ENCODE results near the gene ASB18.

The ASB18 gene

DNA sequence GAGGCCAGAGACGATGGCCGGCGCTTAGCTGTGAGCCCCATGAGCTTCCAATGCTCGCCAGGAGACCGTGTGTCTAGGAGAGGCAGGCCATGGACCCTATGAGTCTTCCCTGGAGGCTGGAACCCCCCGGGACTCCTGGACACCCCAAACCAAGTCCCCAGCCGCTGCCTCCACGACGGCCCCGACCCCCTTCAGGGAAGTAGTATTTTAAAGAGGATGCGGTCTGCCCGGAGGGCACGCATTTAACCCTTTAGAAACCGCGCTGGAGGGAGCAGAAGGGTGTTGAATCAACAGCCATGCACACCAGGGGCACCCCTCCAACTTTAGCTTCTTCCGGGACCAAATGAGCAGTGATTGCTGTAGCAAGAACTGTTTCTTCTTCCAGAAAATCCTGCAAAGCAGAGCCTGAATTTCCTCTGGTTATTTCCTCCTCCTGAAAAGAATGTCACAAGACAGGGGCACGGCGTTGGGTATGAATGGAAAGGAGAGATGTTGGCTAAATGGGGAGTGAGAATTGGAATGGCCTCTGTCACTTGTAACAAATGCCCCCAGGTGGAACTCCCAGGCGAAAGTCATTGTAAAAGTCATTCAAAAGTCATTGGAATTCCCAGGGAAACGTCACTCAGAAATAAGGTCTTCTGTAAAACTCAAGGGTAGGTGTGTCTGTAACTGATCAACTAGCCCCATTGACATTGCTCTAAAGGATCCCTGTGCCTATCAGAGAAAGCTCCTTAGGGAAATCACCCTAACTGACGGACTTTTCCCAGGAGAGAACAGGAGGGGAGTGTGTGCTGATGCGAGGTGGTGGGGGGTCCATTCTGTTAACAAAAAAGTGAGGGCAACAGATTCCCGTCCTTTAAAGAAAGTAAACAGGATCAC, 90.2 kb downstream of the ASB18 start:
- no peak for DNase-seq (ENCODE audit: low read depth)

DNA sequence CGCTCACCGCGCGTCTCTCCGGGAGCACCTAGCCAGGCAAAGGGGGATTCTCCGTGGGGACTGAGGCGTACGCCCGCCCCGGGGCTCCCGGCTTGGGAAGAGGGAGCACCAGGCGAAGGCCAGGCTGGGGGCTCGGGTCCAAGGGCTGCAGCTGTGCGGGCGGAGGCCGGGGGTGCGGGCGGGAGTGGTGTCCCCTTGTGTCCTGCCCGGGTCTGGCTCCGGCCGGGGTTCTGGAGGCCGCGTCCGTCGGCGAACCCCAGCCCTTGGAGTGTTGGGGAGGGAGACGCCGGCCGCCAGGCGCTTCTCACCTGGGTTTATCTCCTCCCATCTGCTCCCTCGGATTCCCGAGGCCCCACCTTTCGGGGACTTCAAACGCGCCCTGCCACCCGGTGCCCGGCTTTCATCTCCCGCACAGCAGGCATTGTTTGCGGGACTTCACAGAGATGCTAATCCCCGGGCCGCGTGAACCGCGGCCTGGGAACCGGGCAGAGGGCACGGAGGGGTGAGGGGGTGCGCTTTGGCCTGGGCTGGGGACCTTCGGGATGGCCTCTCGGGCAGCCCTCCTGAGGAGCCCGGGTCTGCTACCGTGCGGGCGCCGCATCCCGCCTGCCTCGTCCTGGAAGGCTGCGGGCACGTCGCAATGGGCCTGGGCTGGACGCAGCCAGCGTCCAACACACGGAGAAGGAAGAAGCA, 91.0 kb downstream of the ASB18 start:
- DNase-seq (ENCODE audit: low read depth): no peak

DNA sequence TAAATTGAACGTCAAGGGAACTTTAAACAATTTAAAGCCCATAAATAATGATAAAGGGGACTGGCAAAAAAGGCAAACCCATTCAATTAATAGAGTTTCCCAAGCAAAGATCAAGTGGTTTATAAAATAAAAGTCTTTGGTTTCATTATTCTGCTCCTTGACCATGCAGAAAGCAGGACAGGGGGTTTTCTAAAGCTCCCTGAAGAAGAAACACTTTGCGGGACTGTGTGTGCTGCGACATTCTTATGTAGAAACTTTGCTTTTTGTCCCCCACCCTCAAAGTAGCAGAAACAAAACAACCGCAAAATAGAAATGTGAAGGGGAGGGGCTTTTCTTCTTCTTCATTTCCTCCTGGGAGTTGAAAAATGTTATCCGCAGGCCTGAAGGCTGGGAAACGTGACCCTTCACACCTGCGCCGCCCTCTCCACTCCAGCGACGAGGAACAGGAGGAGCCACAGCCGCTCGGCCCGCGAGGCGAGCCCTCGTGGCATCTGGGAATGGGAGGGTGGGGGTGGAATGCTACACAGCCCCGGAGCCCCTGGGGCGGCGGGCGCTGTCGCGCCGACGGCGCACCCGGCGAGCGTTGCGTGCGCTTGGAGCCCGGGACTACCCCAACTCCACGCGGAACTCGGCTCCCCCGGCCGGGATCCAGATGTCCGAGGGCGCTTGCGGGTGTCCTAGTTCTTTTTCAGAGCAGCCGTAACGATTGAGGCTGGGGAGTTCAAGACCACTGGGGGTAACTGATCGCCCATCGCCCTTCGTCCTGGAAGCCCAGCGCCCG, 91.8 kb downstream of the ASB18 start:
- DNase-seq (ENCODE audit: low read depth): no peak

DNA sequence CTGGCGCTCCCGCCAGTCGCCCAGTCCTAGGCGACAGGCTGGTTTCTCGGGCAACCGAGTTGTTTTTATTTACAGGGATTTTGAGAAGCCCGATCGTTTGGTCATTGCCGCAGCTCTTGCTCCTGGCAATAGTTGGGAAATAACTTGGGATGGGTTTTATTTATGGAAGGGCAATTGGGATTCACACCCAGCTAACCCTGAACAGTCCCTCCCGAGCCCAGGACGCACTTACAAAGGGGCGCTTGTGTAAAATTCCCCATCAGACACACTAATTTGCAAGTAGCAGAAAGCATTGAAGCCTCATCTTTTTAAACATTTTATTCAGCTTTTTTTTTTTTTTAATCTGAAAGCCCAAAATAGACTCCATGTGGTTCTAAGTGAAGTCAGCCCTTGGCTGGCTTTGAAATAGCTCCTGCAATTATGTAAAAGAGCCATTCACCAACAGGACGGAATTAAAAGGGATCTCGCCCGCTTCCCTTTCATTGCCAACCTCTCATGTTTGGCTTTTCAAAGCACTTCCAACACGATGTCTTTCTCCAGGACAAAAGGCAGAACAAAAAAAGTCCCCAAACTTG, 92.4 kb downstream of the ASB18 start:
- no peak for DNase-seq (ENCODE audit: low read depth)

DNA sequence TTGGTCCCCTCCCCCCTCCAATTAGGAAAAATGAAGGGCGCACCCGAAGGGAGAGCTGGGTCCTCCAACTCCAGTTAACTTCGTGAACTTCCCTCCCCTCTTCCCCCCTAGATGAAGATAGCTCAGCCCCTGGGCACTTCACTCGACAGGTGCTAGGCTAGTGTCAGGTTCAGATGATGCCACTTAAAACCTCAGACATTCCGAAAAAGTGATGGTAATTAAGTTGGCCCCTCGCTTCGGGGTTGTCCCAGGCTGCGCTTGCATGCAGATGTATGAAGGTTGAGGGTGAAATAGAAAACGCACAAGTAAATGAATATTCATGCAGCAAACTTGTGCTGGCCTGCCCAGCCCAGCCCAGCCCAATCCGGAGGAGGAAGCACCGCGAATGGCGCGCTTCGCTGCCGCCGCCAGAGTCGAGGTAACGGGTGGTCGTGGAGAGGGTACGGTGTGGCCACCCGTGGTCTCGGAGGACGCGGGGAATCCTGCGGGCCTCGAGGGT, 93.0 kb downstream of the ASB18 start:
- DNase-seq (ENCODE audit: low read depth): no peak

DNA sequence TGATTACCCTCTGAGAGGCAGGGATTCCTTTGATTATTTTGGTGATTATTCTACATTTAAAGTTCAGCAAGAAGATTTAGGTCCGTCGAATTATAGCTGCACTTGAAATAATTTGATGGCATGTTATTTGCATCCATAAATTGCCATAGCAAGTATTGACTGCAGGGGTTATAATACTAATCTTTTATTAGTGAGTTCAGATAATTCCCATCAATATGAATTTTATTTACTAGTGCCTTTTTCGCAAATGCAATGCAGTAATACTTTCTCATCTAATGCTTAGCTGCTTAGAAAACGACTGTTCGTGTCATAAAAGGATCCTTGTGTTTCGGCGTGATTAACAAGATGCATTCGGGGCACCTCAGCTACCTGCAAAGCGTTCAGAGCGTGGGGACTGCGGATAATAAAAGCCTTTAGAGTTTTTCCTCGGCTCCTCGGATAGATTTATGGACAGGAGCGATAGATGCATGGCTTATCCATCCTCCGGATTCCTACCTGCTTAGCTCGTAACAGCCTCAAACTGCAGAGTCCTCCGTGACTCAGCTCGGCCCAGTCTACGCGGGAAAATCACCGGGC, 93.5 kb downstream of the ASB18 start:
- DNase-seq (ENCODE audit: low read depth): no peak

DNA sequence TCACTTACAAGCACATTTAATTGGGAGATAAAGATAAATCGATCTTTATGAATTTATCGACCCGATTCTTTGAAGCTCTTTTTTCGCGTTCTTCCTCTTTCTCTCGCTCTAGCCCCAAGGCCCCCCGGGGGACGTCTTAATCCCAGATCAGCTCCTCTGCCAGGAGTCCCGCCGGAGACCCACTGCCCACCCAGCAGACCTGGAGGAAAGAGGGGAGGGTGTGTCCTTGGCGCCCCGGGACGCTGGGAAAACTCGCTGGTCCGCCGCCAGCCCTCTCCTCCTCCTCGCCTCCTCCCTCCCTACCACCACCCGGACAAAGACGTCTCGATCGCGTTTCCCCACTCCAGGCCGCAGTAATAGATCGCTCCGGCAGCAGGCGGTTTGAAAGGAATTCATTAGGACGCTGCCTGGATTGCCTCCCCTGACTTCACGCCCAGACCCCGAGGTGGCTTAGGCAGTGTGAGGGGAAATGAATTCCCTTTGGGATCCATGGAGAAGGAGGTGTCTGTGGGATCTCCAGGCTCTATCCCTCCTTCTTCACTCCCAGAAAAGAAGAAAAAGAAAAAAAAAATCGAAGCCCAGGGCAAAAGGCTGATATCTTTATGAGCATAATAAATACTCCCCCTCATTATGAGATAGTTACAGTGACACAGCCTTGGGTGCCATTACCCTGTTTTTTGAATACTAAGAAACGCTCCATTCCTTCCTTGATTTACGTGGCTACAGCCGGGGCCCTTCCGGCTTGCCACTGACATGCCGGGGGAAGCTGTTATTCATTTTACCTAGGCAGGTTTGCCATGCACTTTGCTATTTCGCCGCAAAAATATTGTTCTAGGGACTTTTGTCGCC, 94.2 kb downstream of the ASB18 start:
- no peak for DNase-seq (ENCODE audit: low read depth)

DNA sequence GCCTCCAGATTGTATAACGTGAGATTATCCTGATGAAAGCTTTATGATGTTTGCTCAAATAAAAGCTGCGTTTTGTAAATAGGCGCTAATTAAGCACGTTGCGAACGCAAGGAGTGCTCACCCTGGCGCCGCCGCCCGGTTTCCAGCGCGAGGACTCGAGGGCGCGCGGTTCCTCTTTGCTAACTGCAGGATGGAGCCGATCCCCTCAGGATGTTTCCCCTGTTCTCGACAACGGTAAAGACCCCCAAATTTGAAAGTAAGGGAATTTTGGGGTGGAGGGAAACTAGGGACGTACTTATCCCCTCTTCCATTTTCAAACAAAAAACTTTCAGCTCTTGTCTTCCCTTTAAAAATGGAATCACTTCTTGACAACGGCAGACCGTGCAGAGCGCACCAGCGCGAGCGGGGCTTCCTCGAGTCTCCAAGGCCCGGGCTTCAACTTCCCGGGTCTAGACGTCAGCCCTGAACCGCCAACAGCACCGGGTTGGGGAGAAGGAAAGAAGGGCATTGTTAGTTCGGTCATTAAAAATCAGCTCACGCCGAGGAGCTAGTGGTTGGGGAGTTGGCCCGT, 95.0 kb downstream of the ASB18 start:
- no peak for DNase-seq (ENCODE audit: low read depth)

DNA sequence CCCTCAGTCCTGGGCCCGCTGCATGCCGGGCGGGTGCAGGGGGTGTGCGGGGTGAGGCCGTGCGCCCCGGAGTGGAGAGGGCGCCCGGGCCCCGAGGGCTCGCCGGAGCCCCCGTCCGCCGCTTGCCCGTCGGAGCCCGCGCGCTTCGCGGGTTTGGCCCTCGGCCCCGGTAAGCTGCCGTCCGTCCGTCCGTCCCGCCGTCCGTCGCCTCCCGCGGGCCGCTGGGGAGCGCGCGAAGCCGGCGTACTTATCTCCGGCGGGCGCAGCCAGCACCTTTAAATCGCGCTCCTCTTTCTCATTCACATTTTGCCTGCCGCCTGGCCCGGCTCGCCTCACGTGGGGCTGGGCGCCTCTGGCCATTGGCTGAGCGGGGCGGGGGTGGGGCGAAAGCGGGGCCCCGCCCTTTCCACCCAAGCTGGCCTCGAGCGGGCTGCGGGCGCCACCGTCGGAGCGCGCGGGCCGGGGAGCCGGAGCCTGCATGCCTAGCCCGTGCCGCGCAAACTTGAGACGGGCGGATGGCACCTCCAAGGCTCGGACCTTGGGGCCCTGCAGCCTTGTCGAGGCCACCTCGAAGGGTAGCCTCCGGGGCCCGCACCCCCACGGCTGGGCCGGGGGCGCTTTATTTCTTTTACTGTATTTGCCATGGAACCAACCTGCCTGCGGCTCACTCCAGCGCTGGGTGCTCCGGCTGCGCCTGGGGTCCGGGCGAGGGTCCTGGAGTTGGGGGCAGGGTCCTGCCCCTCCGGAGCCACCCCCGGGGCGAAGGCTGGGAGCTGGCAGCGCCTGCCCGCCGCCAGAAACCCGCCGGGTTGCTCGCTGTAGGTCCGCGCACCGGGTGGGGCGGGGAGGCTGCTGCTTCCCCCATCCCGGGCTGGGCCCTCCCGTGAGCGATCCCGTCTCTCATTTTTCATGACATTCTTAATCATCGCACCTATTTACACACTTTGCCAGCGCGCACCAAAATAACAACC, 95.8 kb downstream of the ASB18 start, which contains the start of gene GBX2:
TSS of gene GBX2 (minus strand) at position 277 of the 971 bp plus-strand sequence. CDS start 415 bp downstream, outside the sequence.
- DNase-seq (ENCODE audit: low read depth): no peak

DNA sequence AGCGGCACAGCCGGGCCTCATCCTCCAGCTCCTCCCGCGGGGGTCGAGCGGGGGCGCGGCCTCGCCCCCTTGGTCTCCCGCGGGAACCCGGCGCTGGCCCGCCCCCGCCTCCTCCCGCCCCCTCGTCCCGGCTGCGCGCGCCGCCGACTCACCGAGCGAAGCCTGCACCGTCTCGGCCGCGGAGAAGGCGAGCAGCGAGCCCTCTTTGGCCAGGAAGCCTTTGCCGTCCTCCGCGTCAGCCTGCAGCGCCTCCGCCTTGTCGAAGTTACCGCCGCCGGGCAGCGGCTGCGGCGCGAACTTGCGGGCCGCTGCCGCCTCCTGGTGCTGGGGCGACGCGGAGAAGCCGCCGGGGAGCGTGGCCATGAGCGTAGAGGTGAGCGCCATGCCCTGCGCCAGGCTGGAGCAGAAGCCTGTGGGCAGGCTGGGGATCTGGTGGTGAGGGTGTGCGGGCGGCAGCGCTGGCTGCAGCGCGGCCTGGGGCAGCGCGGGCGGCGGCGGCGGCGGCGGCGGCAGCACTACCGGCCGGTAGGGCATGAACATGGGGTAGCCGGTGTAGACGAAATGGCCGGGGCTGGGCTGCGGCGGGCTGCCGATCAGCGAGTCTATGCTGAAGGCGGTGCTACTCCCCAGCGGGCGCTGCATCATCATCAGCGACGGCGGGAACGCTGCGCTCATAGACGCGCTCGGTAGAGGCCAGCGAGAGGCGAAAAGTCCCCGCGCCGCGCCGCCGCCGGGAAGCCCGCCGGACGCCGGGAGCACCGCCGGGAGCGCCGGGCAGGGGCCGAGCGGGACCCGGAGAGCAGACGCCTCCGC, 96.7 kb downstream of the ASB18 start:
- no peak for DNase-seq (ENCODE audit: low read depth)

DNA sequence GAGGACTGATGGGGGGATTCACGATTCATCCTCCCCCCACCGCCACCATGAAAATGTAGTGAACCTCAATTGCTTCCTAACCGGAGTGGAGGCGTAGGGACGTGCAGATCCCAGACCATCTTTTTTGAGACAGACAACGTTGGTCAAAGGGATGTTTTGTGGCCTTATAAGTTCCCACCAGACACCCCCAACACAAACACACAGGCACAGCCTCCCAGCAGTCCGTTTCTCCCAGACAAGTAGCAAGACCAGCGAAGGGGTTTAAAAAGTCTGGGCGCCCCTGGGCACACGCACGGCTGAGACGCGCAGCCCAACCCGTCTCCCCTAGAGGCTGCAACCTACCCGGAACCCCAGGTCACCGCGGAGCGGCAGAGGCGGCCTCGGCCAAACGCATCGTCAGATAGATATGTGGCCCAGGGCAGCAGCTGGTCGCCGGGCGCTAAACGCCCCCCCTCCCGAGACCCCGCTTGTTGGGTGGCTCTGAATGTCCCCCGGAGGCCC, 97.4 kb downstream of the ASB18 start:
- DNase-seq (ENCODE audit: low read depth): no peak

DNA sequence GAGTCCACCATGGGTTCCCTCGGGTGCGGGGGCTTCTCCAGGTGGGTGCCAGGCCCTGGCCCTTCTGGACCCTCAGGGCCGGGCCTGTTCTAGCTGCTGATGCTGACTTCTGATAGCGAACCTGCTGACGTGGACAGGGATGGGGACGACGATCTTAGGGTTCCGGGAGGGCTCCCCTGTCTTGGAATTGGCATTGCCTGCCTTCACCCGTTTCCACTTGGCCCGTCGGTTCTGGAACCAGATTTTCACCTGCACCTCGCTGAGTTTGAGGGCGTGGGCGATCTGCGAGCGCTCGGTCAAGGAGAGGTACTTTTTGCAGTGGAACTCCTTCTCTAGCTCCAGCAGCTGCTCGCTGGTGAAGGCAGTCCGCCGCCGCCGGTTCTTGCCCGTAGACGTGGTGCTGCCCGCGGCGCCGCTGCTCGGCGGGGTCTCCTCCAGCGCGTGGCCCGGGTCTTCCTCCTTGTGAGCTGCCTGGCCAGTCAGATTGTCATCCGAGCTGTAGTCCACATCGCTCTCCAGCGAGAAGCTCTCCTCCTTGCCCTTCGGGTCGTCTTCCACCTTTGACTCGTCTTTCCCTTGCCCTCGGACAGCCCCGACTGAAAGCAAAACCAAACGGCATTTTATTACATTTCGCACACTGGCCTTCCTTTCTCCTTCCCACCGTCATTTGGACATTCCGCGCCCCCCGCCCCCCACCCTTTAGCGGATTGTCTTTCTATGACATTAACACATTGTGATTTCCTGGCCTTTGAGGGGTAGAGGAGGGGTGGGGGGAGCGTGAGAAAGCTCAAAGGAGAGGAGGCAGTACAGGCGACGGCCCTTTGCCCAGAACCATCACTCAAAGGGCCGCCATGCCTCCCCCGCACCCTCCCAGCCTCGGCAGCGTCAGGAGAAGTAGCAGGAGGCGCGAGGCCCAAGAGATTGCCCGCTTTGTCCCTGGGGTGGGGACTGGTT, 98.1 kb downstream of the ASB18 start:
- no peak for DNase-seq (ENCODE audit: low read depth)

DNA sequence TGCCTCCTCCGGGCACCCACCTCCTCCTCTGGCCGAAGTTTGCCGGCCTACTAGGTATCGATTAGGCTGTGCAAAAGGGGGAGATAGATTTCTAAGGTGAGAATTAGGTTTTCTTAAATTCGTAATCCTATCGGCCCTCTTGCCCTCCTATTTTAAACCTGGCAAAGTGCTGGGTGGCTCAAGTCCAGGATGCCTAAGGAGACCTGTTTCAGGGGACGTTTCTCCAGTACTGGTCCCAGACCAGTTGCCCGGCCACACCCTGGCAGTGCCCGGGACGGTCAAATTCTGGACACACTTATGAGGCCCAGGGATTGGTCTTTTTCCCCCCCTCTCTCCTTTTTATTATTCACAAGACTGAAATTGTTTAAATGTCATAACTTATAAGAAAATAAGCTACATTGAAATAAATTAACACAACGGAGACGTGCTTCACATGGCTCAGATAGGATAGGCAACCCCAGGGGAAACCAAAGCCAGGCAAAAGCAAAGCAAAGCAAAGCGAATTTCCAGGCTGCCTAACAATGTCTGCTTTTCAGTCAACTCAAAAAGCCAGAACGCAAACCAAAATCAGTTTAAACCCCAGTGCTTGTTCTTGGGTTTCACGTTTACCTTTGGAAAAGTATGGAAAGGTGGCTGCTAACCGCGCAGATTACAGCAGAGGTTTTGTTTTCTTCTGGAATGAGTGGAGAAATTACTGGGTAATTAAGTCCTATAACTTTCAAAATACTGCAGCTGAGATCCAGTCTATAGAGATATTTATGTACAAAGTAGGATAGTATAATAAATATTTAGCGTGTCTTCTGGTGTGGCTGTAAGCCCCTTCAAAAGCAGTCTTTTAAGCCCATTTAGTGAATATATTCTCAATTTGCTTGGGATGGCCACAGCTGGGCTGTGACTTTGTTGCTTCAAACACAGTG, 99.0 kb downstream of the ASB18 start:
- no peak for DNase-seq (ENCODE audit: low read depth)

DNA sequence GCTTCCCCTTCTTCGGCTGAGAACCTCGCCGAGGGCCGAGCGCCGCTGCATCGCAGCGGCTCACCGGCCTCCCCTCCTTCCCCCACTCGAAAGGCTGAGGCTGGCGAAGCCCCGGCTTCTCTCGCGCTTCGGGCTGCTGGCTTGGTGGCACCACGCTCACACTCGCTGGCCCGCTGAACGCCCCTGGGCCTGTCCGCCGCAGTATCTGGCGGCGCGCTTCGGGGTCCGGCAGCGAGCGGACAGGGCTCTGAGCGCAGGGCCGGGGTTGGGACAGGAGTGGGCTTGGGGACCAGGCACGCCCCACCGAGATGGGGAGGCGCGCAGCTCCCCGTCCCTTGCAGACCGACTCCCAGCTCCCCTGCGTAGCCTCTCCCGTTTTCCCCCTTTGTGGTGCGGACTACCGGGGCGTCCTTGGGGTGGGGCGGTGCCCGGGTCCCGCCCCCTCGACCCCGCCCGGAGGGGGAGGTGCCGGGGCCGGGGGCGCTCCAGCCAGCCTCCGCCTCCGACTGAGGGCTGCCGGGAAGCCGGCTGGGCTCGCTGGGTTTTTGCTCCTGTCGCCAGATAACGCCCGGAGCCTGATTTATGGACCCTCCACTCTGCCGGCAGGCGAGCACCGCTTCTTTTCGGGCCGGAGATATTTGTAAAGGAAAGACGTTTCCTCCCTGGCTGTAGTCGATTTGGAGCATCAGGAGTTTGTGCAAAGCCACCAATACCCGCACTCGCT, 99.8 kb downstream of the ASB18 start:
- DNase-seq (ENCODE audit: low read depth): no peak
